Right lobe of liver (tissue), 6 donors: Measurements from ENCODE around the gene PKD2. TPM values are rescaled to one million over a fixed set of nuclear protein-coding genes. Genes with fewer than 3 reads are reported as not detected.

Source experiments
- ATAC-seq, 4 donors: fragments of 200-7000 bp; cut with Tn5 transposase; one replicate each; pipeline ENCODE4 v1.9.1; 2020; ENCODE audit warnings: mild to moderate bottlenecking in 4 of 4, moderate library complexity in 4 of 4
- DNase-seq, 3 donors: peaks; one replicate each; pipeline ENCODE4 v3.0.0-alpha.2; 2020
- H3K27ac ChIP-seq, 3 donors: fragments of 200-600 bp; one replicate each; pipeline ENCODE4 v1.8.0; 2022
- H3K27me3 ChIP-seq, 2 donors: fragments of 200-600 bp; one replicate each; pipeline ENCODE4 v1.8.0; 2022
- H3K36me3 ChIP-seq, 4 donors: fragments of 200-600 bp; sonication (generic) in 1 of 4; one replicate each; pipeline versions ENCODE4 v1.5.1 to v1.8.0; 2017 to 2022; ENCODE audit warnings: control low read depth in 1 of 4
- H3K4me1 ChIP-seq, 4 donors: fragments of 200-600 bp; sonication (generic) in 1 of 4; one replicate each; pipeline versions ENCODE4 v1.5.1 to v1.8.0; 2017 to 2022; ENCODE audit warnings: control low read depth in 1 of 4
- H3K4me3 ChIP-seq, 3 donors: fragments of 200-600 bp; one replicate each; pipeline ENCODE4 v1.8.0; 2022
- H3K9me3 ChIP-seq, 4 donors: fragments of 200-600 bp; sonication (generic) in 1 of 4; one replicate each; pipeline versions ENCODE4 v1.5.1 to v1.8.0; 2017 to 2022; ENCODE audit warnings: control low read depth in 1 of 4
- CTCF ChIP-seq, 4 donors: fragments of 200-600 bp in 3 of 4; fragments of 450-650 bp in 1 of 4; IDR thresholded peaks; one replicate each; pipeline versions ENCODE4 v1.5.1 to v1.8.0; 2016 to 2022; ENCODE audit warnings: antibody characterized with exemption in 4 of 4, mild to moderate bottlenecking in 2 of 4
- POLR2A ChIP-seq: fragments of 450-650 bp; IDR thresholded peaks from one replicate; pipeline ENCODE4 v1.6.1; 2017; ENCODE audit warnings: antibody characterized with exemption, mild to moderate bottlenecking
- WGBS: methylation state at CpG from one replicate; pipeline ENCODE4 v1.1.6; 2018; ENCODE audit warnings: low coverage, low lambda C conversion rate; ENCODE audit not compliant: insufficient coverage; ENCODE audit errors: missing lambda C conversion rate; 5-methylcytosine and 5-hydroxymethylcytosine counted together
- intact Hi-C, 2 donors: fragments of 100-400 bp; cut with DNase I; formaldehyde crosslinking; loops; one replicate each; pipeline versions ENCODE4 v1.11.2 to v1.14.1; 2022
- total RNA-seq, 6 experiments: library from RNA; depleted of rRNA in 2 of 6; stranded (reverse); fragments of >200 nt in 2 of 6; fragmentation: NEBNext Ultra II Directional in 3 of 6; extraction: Animal tissue kit (Norgen Biotek cat#: 25700) in 3 of 6; gene quantifications; one replicate each; pipeline versions ENCODE4 v1.1.0 to v1.2.4, GENCODE V29; 2016 to 2023
- donor health status: DM: no; HTN: yes; CAD: no.
- donor health status: DM: no; HTN: no; CAD: no.
- donor health status: DM: no; HTN: no; CAD: no.
- donor health status: DM: no; HTN: yes; CAD: no.
- donor health status: DM: no; HTN: yes; CAD: no.

Gene PKD2
- total RNA-seq, 6 experiments from 2014 or later = 5.5 to 9.0 (median 6.7) TPM

DNA sequence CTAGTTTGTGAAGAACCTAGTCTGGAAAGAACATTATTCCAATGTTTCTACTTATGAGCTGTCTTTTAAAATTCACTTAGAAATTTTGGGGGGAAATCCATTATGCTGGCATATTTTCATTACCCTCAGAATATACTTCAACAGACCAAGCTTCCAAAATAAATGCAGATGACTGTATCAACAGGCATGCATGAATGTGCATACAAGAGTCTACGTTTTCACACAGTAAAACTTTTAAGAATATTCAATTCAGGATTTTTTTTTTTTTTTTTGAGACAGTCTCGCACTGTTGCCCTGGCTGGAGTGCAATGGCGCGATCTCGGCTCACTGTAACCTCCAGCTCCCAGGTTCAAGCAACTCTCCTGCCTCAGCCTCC lies 101.3 kb downstream of the PKD2 start:
- intact Hi-C loops = no loop called here
- no peaks in the 10 kb centered on the region for H3K27me3 ChIP-seq
- peaks cover 0 to 56% (median 18%) of the 10 kb centered on the region in 4 donors for H3K4me1 ChIP-seq
- peak overlapping the region; percentile 18 to 73 (median 48) for H3K27ac ChIP-seq
- TF ChIP-seq POLR2A (no peak), CTCF (IDR thresholded peaks at IDR 0.05) (no peak)
- 57% methylated on average over 5 of the region's 5 CpGs for WGBS
- DNase-seq (no peak), ATAC-seq (no peak)
- H3K9me3 ChIP-seq = no peaks in the 10 kb centered on the region
- no peaks in the 10 kb centered on the region for H3K36me3 ChIP-seq
- no peak overlapping the region for H3K4me3 ChIP-seq

DNA sequence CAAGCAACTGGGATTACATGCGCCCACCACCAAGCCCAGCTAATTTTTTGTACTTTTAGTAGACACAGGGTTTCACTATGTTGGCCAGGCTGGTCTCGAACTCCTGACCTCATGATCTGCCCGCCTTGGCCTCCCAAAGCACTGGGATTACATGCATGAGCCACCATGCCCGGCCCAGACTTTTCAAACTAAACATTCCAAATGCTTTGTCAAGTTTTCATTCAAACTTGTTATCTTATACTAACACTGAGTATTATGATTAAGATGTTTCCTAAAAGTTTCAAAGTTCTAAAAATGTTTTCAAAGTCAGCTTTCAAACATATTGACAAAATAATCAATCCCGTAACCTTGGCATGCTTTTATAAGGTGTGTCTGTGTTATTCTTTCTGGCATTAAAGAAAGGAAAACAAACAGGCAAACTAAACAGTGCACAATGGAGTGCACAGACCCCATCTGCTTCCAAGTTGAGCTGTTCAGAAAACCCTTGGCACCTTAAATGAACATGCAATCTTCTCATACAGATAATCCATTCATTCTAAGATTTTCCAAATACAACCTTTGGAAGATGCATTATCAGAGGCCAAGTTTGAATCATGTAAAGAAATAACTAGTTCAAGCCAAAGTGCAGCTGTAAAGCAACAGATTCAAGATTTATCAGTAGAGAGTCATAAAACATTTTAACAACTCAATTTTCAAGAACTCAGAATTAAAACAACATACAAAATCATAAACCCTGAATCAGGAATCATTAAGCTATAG lies 101.9 kb downstream of the PKD2 start:
- H3K27ac ChIP-seq = peak overlapping the region in 2 of 3 donors; percentile 16 to 73
- TF ChIP-seq CTCF (IDR thresholded peaks at IDR 0.05) (no peak), POLR2A (no peak)
- no peaks in the 10 kb centered on the region for H3K9me3 ChIP-seq
- 23% methylated on average over 5 of the region's 5 CpGs for WGBS
- no peaks in the 10 kb centered on the region for H3K27me3 ChIP-seq
- ATAC-seq (peak in 2 of 4 donors; percentile 9 to 11), DNase-seq (no peak)
- peaks cover 0 to 56% (median 18%) of the 10 kb centered on the region in 4 donors for H3K4me1 ChIP-seq
- H3K36me3 ChIP-seq = no peaks in the 10 kb centered on the region
- intact Hi-C loops = no loop called here
- no peak overlapping the region for H3K4me3 ChIP-seq

DNA sequence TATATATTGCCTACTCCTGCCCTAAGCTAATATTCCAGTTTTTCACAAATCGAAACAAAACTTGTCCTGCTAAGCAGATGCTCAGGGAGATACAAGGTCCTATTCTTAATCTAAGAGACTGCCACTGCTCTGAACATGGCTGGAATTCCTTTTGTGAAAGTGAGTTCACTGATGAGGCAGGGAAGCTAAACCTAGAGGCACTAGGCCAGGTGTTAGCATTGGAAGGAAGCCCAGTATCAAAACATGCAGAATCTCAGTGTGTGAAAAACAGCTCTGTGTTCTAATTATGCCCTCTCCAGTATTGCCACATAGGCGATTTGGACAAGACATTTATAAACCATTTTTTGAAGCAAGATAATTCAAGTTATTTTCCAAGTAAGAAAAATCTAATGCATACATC lies 103.4 kb downstream of the PKD2 start:
- ATAC-seq (peak; percentile 53 to 62 (median 60)), DNase-seq (peak in 1 of 3 donors; percentile 77)
- no peaks in the 10 kb centered on the region for H3K27me3 ChIP-seq
- no peaks in the 10 kb centered on the region for H3K36me3 ChIP-seq
- peaks cover 0 to 46% (median 18%) of the 10 kb centered on the region in 4 donors for H3K4me1 ChIP-seq
- TF ChIP-seq POLR2A (no peak), CTCF (IDR thresholded peaks at IDR 0.05) (no peak)
- peak overlapping the region in 2 of 3 donors; percentile 16 to 73 for H3K27ac ChIP-seq
- no peak overlapping the region for H3K4me3 ChIP-seq
- 41% methylated on average over 2 of the region's 2 CpGs for WGBS
- intact Hi-C loops = no loop called here
- H3K9me3 ChIP-seq = no peaks in the 10 kb centered on the region

GRCh38 chr4:88112856-88113255 lies 105.4 kb downstream of the PKD2 start:
- ATAC-seq (no peak), DNase-seq (no peak)
- intact Hi-C loops = no loop called here
- H3K9me3 ChIP-seq = no peaks in the 10 kb centered on the region
- H3K36me3 ChIP-seq = no peaks in the 10 kb centered on the region
- WGBS = no CpG with 5 or more reads among the region's 5 CpGs
- H3K27me3 ChIP-seq = no peaks in the 10 kb centered on the region
- H3K4me1 ChIP-seq = peaks cover 0 to 32% (median 11%) of the 10 kb centered on the region in 4 donors
- TF ChIP-seq CTCF (IDR thresholded peaks at IDR 0.05) = no peak
- no peak for TF ChIP-seq POLR2A
- H3K4me3 ChIP-seq = no peak overlapping the region
- H3K27ac ChIP-seq = no peak overlapping the region
